ENCODE measurements around the gene JAK1. TPM values are rescaled to one million over a fixed set of nuclear protein-coding genes. Genes with fewer than 3 reads are reported as not detected.

The JAK1 gene
- total and polyA plus RNA-seq, 9 of the 15 experiments (the other 6 are each of a cell fraction or from before 2014, with no cell fraction given) = 9.7 to 44.1 (median 42.5) TPM

GRCh38 chr1:64956733-64957441, 9.5 kb downstream of the JAK1 start (continued):
- no peak for TF ChIP-seq ATF3 (IDR thresholded peaks at IDR 0.05)
- TF ChIP-seq ATF3 (CRISPR knock-in tag; conservative IDR thresholded peaks at IDR 0.05) = no peak
- TF ChIP-seq MBD1 (CRISPR knock-in tag; IDR thresholded peaks at IDR 0.05) = no peak
- TF ChIP-seq SMARCE1 (IDR thresholded peaks at IDR 0.05) = peak; percentile 59
- 0 out of 2 replicates have a peak, but pooled peaks have one; percentile 8 for TF ChIP-seq MTA2 (IDR thresholded peaks at IDR 0.05; ENCODE audit: low read depth)
- TF ChIP-seq ZFX (CRISPR knock-in tag; IDR thresholded peaks at IDR 0.05) = 0 out of 2 replicates have a peak, but pooled peaks have one; percentile 22
- no peak for TF ChIP-seq SREBF1 (IDR thresholded peaks at IDR 0.05; ENCODE audit: borderline replicate concordance, low read depth, low read length)
- no peak for TF ChIP-seq ZNF124 (CRISPR knock-in tag; IDR thresholded peaks at IDR 0.05)
- no peak for TF ChIP-seq MLLT1 (IDR thresholded peaks at IDR 0.05)
- 0 out of 2 replicates have a peak, but pooled peaks have one; percentile 54 for TF ChIP-seq SMARCA5 (IDR thresholded peaks at IDR 0.05)
- TF ChIP-seq GABPB2 (CRISPR knock-in tag; conservative IDR thresholded peaks at IDR 0.05) = no peak
- TF ChIP-seq L3MBTL2 (IDR thresholded peaks at IDR 0.05) = peak; percentile 15; the same call in 1 of the 2 replicates
- TF ChIP-seq BRD9 (IDR thresholded peaks at IDR 0.05; ENCODE audit: low read depth, partially characterized antibody) = peak; percentile 29
- TF ChIP-seq, protein P1, sequence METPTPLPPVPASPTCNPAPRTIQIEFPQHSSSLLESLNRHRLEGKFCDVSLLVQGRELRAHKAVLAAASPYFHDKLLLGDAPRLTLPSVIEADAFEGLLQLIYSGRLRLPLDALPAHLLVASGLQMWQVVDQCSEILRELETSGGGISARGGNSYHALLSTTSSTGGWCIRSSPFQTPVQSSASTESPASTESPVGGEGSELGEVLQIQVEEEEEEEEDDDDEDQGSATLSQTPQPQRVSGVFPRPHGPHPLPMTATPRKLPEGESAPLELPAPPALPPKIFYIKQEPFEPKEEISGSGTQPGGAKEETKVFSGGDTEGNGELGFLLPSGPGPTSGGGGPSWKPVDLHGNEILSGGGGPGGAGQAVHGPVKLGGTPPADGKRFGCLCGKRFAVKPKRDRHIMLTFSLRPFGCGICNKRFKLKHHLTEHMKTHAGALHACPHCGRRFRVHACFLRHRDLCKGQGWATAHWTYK (CRISPR knock-in tag; IDR thresholded peaks at IDR 0.05) = no peak
- no peak for TF ChIP-seq ZNF507 (tag; conservative IDR thresholded peaks at IDR 0.05)
- TF ChIP-seq ZBTB2 (IDR thresholded peaks at IDR 0.05) = peak; percentile 77; the same call in 1 of the 2 replicates
- no peak for TF ChIP-seq GABPB1 (CRISPR knock-in tag; IDR thresholded peaks at IDR 0.05)
- 0 out of 4 replicates have a peak, but pooled peaks of 1 of the 2 experiments have one; percentile 21 for TF ChIP-seq TRIM24 (IDR thresholded peaks at IDR 0.05)

Data from K562 (cell line).